NCI-H2107 (cell line): ENCODE results near the gene RASA1.
A peak's percentile ranks its signal among the peaks of the same experiment; 100 is the strongest.
"Not testable (repeated sequence)": the region's sequence is repeated elsewhere in the genome, so short reads cannot be mapped to it uniquely, and the experiment has no call there.

Source experiments
- DNase-seq: peaks from one replicate; lab custom pipeline; 2025; lab: John Stamatoyannopoulos, UW

RASA1 gene

DNA sequence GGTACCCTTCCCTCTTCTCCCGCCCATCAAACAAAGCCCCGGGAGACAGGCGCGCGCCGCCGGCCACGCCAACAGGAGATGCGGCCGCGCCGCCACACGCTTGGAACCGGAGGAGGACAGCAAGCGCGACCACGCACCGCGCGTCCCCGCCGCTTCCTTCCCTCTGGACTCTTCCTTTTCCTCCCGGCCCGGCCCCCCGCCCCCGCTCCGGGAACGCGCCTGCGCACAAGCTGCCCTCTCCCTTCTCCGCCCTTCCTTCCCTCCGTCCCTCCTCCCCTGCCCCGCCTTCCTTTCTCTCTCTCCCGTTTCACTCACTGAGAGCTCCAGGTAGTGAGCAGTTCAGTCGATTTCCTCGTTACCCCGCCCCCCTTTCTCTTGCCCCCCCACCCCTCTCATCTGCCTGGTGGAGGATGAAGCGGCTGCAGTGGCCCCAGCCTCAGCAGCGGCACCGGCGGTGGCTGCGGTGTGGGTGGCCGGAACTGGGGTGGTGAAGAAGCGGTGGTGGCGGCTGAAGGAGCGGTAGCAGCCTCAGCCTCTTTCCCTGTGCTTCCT is at the start of gene RASA1:
TSS of gene RASA1 (plus strand) at position 310 of the 552 bp plus-strand sequence. CDS start 569 bp downstream, outside the sequence.
- DNase-seq = peak; percentile 76

DNA sequence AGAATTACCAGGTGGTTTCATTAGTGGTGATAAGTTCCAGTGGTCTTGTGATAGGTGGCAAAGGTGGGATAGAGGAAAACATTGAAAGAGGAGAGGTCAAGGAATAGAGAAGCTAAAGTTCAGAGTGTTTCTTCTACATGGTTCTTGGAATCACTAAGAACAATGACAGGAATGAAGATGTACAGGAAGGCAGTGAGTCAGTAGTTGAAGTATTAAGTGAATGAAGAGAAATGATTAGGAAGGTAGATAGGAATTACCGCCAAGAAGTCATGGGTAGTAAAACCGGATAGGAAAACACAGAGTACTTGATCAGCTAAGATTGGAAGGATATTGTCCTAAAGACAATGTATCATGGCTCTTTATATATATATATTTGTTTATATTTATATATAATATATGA is 37.9 kb upstream of the RASA1 start:
- DNase-seq = no peak

DNA sequence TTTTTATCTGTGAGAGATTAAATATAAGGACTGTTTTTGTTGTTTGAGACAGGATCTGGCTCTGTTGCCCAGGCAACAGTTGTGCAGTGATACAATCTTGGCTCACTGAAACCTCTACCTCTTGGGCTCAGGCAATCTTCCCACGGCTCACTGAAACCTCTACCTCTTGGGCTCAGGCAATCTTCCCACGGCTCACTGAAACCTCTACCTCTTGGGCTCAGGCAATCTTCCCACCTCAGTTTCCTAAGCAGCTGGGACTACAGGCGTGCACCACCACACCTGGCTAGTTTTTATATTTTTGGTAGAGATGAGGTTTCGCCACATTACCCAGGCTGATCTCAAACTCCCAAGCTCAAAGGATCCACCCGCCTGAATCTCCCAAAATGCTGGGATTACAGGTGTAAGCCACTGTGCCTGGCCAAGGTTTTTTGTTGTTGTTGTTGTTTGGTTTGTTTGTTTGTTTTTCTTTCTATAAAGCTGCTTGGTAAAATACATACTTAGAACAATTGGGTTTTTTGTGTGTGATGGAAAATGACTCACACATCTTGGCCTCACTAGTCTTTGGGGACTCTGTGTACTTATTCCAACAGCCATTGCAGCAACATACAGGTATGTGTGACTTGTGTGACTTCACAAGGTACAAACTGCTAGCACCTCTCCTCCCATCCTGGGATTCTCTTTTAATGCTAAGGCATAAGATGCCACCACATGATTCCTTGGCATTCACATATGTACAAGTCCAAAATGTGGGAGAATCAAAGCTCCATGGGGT is 36.5 kb upstream of the RASA1 start:
- no peak for DNase-seq

DNA sequence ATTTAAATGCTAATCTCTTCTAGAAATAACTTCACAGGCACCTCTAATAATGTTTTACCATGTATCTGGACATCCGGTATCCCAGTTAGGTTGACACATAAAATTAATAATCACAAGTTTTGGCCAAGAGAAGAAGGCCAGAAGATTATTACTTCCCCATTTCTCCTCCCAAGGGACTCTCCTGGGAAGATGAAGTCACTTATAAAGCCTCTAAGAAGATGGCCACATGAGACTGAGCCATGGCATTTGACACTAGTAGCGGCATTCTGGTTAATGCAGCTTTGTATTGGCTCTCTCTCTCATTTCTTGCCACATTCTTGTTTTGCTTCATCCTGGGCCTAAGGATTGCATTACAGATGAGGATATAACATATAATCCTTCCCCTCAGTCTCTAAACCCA is 34.5 kb upstream of the RASA1 start:
- no peak for DNase-seq

DNA sequence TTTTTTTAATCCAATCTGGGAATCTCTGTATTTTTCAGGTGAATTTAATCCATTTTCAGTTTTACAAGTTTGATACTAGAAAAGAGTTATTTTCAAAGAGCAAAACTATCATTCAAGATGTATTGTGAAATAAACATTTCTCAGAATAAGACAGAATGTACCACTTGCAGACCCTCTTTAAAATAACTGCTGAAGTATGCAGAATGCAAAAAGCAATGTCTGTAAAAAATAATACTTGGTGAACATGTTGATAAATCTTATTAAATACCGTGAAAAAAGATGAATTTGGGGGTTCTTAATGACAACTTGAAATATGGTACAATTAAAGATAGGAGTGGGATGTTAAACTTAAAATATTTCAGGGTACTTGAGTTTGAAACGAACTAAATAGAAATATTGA is 26.1 kb upstream of the RASA1 start:
- no peak for DNase-seq

DNA sequence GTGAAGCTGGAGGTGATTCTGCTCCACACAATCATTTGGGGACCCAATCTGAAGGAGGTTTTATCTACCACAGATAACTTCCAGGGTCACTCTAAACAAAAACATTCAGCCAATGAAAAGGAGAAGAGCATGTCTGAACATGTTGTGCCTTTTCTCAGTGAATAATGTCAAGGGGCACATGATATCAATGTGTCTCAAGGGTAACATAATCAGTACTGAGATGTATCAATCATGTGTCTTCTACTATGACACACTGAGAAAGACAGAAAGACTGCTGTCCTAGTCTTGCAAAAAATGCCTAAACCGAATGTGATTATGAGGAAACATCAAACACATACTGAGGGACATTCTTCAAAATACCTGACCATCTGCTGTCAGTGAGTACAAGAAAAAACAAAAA is 25.4 kb upstream of the RASA1 start:
- no peak for DNase-seq

DNA sequence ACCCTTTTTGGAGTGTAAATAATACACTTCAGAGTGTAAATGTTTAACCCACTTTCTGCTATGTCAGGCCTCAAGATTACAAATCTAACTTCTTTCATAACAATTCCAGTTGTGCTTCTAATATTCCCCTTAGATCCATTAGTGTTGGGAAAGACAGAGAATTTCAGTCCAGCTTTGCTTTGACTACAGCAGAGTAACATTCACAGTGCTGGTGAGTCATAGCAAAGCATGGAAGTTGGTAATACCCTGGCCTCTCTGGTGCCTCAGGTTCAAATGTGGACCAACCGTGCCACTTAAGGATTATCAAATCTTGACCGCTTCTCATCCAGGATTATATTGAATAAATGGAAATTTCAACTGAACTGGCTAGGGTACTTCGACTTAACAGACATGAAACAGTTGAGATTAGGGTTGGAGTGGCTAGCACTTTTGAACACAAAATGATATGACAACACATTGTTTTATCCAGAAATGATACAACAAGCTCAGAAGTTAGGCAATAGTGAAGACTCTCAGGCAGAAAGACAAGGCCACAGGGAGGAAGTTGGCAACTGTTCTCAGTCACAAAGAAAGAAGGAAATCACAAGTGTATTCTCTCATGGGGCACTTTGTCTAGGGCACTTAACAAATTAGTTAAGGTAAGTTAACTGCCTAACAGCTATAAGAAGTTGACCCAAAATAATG is 24.4 kb upstream of the RASA1 start:
- no peak for DNase-seq

DNA sequence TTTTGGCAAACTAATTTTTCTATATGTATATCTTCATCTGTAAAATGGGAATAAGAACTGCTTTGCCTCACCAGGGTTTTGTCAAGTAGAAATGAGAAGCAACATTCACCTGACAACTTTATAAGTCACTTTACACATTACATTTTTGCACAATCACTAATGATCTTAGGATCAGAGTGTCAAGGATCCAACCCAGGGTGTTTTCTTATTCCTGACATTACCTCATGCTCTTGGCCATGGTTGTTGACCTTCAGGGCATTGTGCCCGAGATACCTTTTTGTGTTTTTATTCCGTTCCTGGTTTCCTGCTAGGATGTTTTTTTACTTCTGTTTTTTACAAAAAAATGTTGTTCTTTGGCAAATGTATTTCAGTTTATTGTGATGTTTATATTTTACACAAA is 22.2 kb upstream of the RASA1 start:
- DNase-seq = no peak

DNA sequence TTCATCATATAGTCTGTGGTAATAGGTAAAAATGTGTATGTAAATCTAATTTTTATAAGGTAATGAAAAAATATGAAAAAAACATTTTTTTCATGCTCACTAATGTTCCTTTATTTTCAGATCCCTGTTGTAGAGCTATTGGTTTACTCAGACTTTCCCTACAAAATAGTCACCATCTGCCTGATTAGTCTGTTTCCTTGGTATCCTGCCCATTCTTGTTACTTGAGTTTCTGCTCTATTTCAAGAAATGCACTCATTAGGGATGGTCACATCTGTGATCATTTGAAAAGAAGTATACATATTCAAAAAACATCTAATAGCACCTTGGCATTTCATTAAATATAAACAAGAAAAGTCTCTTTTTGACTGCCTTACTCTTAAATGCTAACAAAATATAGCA is 21.6 kb upstream of the RASA1 start:
- no peak for DNase-seq

DNA sequence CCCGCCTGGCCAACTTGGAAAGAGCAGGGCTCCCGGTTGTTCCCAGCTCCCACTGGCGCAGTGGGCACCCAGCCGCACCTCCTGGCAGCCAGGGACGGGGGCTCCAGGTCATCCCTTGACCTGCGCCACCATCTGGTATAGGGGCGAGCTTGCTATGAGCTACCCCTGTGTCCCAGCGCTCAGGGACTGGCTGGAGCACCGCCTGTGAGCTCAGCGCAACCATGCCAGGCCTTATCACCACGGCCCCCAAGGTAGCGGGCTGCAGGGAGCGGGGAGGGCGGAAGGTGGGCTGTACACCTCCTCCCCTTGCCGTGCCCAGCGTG is 15.4 kb upstream of the RASA1 start:
- DNase-seq = no peak

DNA sequence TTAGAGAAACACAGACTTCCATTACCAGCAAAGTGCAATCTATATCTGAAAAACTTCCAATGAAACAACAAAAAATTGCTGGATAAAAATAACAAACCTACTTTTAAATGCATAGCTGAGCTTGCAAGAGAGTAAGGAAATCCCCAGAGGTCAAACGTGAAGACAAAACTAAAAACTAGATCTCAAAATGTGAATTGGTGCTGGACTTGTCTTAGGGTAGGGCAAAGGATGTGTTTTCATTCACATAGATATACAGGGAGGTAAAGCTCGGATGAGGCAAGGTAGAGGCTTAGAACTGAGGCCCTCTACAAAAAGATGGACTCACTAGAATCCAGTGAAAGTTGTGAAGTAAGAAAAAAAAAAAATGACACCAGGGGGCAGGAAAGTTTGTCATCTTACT is 13.6 kb upstream of the RASA1 start:
- DNase-seq = no peak

DNA sequence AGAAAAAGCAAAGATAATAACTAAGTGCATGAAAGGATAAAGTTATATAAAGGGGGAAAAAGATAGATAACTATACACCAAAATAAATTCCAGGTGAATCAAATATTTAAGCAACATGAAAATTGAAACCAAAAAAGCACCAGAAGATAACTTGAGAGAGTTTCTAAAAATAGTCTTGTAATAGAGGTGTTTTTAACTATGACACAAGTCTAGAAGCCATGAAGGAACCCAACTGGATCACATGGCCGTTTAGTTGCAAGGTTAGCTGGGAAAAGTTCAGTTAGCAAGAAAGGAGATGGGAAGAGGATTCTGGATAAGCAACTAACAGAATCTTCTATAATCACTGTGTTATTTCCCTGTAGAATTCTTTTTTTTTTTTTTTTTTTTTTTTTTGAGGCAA is 9.2 kb upstream of the RASA1 start:
- no peak for DNase-seq

DNA sequence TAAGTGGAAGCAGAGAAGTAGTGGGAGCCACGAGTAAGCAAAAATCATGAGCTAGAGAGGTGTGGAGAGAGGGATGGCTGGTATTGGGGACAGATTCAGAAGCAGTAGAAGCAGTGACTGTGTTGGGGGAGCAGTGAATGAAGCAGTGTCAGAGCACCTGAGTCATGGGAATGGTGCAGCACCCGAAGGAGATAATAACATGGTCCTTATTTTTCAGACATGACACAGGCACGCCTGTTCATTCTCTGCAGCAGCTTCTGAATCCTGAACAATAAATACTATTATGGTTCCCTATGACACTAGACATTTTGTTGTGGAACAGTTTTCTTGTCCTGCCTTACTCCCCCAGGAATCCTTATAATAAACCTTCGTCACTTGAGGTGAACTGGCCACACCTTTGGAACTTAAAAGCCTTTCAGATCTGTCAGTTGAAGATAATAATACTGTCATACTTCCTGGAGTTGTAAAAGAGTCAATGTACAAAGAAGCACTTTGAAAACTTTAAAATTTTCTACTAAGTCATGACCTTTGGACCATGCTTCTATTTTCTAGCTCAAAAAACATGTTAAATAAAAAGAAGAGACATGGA is 7.0 kb upstream of the RASA1 start:
- DNase-seq = no peak

DNA sequence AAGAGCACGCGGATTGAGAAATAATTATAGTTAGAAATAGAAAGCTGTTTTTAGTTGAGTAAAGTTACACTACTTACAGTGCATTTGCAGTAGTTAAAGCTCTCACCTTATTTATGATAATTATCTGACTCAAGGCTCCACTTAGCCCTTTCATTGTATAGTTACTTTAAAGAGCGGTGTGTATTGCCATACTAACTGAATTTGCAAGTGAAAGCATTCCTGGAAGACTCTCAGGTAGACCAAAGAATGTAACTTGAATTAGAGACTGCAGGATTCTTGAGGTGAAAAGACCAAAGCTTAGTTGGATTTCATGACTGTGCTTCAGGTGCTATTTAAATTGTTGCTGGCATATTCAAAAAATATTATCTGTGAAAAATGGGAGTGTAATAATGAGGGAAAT is 4.2 kb upstream of the RASA1 start:
- DNase-seq = no peak

DNA sequence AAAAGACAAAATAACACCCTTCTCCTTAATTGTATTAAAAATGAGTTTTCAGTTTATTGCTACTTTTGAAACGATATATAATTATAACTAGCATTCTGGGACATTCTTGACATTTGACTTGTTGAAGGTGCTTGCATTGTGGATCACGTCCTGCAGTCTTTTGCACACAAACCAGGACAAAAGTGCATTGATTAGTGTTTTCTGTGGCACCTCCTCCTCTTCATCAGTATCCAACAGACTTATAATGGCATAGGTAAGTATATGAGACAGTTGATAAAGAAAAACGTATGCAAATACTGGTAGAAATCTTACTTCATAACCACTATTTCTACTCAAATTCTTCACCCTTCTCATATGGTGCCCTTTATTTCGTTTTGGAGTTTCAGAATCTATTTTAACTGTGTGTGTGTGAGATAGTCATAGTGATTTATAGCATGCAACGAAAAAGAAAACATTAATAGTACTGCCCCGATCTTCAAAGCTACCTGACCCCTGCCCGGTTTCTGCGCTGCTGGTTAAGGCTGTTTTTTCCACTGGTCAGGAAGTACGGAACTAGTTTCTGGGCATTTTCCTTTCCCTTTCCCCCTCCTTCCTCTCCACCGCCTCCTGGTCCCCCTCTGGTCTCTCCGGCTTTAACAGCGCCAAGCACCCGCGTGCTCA is 639 bp upstream of the RASA1 start:
- no peak for DNase-seq

DNA sequence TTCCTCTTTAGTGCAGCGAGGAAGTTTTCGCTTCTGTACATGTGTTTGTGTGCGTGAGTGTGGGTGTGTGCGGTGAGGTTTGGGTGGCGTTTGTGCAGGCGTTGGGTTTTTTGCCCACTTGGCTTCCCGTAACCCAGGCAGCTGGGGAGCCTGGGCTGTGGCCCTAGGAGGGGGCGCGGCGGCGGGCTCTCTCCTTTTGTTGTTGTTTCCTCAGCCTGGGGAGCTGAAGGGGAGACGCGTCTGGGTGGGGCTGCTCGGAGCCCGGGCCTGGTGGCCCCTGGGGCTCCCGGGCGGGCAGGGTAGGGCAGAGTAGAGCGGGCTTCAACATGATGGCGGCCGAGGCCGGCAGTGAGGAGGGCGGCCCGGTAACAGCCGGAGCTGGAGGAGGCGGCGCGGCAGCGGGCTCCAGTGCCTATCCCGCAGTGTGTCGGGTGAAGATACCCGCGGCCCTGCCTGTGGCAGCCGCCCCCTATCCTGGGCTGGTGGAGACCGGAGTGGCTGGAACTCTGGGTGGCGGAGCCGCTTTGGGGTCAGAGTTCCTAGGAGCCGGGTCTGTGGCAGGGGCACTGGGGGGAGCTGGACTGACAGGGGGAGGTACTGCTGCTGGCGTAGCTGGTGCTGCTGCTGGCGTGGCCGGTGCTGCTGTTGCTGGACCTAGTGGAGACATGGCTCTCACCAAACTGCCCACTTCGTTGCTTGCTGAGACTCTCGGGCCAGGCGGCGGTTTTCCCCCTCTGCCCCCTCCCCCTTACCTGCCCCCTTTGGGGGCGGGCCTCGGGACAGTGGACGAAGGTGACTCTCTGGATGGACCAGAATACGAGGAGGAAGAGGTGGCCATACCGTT is 665 bp downstream of the RASA1 start:
- no peak for DNase-seq

DNA sequence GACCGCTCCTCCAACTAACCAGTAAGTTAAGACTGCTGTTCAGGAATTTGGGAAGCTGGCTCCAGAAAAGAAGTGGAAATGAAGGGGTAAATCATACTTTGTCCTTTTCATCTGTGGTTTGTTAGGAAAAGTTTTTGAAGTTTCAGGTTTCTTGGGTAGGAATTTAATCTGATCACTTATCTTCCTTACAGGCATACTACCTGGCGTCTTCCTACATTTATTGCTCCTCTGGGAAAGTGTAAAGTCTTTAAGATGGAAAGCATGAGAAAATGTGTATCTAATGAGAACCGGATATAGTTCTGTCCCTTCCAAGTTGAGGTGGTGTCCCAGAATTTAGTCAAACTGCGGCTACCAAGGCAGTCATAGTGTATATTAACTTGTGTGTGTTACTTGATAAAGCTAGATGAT is 1.3 kb downstream of the RASA1 start:
- no peak for DNase-seq

DNA sequence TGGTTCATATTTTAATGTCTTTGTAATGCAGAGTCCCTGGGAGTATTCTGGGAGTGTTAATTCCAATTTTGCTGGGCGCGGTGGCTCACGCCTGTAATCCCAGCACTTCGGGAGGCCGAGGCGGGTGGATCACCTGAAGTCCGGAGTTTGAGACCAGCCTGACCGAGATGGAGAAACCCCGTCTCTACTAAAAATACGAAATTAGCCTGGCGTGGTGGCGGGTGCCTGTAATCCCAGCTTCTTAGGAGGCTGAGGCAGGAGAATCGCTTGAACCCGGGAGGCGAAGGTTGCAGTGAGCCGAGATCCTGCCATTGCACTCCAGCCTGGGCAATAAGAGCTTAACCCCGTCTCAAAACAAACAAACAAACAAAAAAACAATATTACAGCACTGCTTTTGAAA is 3.2 kb downstream of the RASA1 start:
- not testable (repeated sequence) for DNase-seq

DNA sequence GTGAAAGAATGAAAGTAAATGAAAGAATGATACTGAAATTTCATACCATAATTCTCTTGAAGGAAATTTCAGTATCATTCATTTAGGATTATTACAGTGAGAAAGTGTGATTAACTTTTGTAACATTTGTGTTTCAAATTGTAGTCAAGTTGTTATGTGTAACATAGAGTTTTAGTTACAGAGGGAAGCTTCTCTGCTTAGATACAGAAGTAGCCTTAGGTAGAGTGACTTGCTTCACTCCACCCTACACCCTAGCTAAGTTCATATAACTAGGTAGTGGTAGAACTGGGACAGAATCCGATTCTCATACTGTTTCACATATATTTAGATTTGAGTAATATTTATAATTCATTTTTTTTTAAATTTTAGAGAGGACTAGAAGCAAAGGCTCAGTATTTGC is 9.0 kb downstream of the RASA1 start:
- no peak for DNase-seq

DNA sequence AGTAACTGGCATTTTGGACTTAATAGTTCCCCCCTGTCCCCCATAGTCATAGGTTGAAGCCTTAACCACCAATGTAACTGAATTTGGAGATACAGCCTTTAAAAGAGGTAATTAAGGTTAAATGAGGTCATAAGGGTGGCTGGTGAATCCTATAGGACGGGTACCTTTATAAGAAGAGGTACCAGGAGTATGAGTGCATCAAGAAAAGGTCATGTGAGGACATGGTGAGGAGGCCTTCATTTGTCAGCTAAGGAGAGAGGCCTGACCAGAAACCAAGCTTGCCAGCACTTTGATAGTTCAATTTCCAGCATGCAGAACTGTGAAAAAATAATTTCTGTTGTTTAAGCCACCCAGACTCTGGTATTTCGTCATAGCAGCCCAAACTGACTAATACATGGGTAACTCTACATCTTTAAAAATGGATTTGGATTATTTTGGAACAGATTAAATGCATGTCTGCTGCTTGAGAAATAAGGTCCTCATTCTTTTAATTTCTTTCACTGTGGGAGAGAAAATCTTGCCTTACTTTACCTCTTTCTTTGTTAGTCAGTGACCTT is 9.7 kb downstream of the RASA1 start:
- no peak for DNase-seq

DNA sequence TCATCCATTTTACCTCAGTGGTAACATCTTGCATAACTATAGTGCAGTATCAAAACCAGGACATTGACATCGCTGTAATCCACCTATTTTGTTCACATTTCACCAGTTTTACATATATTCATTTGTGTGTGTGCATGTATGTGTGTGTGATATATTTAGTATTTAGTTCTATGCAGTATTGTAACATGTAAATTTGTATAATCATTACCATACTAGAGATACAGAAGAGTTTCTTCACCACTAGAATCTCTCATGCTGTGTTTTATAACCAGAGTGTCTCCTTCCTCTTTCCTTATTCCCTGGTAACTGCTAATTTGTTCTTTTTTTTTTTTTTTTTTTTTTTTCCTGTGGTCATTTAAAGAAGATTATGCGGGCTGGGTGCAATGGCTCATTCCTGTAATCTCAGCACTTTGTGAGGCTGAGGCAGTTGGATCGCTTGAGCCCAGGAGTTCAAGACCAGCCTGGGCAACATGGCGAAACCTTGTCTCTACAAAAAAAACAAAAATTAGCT is 11.0 kb downstream of the RASA1 start:
- DNase-seq = no peak
